Smooth muscle cell (in vitro differentiated cells): ENCODE measurements around the gene TRIM17. TPM values are rescaled to one million over a fixed set of nuclear protein-coding genes. Genes with fewer than 3 reads are reported as not detected.

ENCODE experiments used
- DNase-seq: peaks from one replicate; lab custom pipeline; 2025; ENCODE audit not compliant: unreplicated experiment; lab: John Stamatoyannopoulos, UW
- H2AFZ ChIP-seq: fragments of 200-600 bp; sonication (generic); 2 replicates; pipeline ENCODE4 v1.6.0; 2016; ENCODE audit warnings: antibody characterized with exemption, low read depth, mild to moderate bottlenecking
- H3F3A ChIP-seq: fragments of 200-600 bp; sonication (generic); 2 replicates; pipeline ENCODE4 v1.6.0; 2017; ENCODE audit warnings: antibody characterized with exemption, low read depth
- H3K27ac ChIP-seq: fragments of 200-600 bp; sonication (generic); 2 replicates; pipeline ENCODE4 v1.5.1; 2016; ENCODE audit warnings: low read depth, mild to moderate bottlenecking
- H3K27me3 ChIP-seq: fragments of 200-600 bp; sonication (generic); 2 replicates; pipeline ENCODE4 v1.6.1; 2016; ENCODE audit warnings: low read depth, mild to moderate bottlenecking
- H3K36me3 ChIP-seq: fragments of 200-600 bp; sonication (generic); 2 replicates; pipeline ENCODE4 v1.5.1; 2016; ENCODE audit warnings: low read depth
- H3K4me1 ChIP-seq: fragments of 200-600 bp; sonication (generic); 2 replicates; pipeline ENCODE4 v1.5.1; 2016; ENCODE audit warnings: low read depth
- H3K4me2 ChIP-seq: fragments of 200-600 bp; sonication (generic); 2 replicates; pipeline ENCODE4 v1.6.0; 2016; ENCODE audit warnings: mild to moderate bottlenecking
- H3K4me3 ChIP-seq: fragments of 200-600 bp; sonication (generic); 2 replicates; pipeline ENCODE4 v1.5.1; 2016; ENCODE audit warnings: mild to moderate bottlenecking
- H3K79me2 ChIP-seq: fragments of 200-600 bp; sonication (generic); 2 replicates; pipeline ENCODE4 v1.6.0; 2016; ENCODE audit warnings: low read depth, mild to moderate bottlenecking
- H3K9ac ChIP-seq: fragments of 200-600 bp; sonication (generic); 2 replicates; pipeline ENCODE4 v1.6.0; 2016; ENCODE audit warnings: low read depth
- H3K9me3 ChIP-seq: fragments of 200-600 bp; sonication (generic); replicated peaks from 2 replicates; pipeline ENCODE4 v1.5.1; 2016; ENCODE audit warnings: low read depth
- H4K20me1 ChIP-seq: fragments of 200-600 bp; sonication (generic); 2 replicates; pipeline ENCODE4 v1.6.0; 2016; ENCODE audit warnings: low read depth
- WGBS: methylation state at CpG from one replicate; pipeline ENCODE4 v1.1.7; 2016; ENCODE audit warnings: low lambda C conversion rate; 5-methylcytosine and 5-hydroxymethylcytosine counted together
- polyA plus RNA-seq: library from polyadenylated mRNA; unstranded; fragments of >200 nt; fragmentation: Nextera tagmentation; extraction: Ambion mirVana; gene quantifications from 2 replicates; pipeline ENCODE4 v1.2.1, GENCODE V29; 2016
- total RNA-seq: library from RNA; depleted of rRNA; stranded (reverse); fragments of >200 nt; gene quantifications from 2 replicates; pipeline ENCODE4 v1.2.3, GENCODE V29; 2014
- TF ChIP-seq, protein P1 (sequence below): fragments of 200-600 bp; sonication (generic); IDR thresholded peaks from 2 replicates; pipeline ENCODE4 v1.5.1; 2017; ENCODE audit warnings: borderline replicate concordance, mild to moderate bottlenecking, antibody characterized with exemption; ENCODE audit not compliant: insufficient read depth, poor library complexity, severe bottlenecking

Gene TRIM17
- total and polyA plus RNA-seq, 2 experiments from 2014 or later, result 1.5 to 1.6 TPM

DNA sequence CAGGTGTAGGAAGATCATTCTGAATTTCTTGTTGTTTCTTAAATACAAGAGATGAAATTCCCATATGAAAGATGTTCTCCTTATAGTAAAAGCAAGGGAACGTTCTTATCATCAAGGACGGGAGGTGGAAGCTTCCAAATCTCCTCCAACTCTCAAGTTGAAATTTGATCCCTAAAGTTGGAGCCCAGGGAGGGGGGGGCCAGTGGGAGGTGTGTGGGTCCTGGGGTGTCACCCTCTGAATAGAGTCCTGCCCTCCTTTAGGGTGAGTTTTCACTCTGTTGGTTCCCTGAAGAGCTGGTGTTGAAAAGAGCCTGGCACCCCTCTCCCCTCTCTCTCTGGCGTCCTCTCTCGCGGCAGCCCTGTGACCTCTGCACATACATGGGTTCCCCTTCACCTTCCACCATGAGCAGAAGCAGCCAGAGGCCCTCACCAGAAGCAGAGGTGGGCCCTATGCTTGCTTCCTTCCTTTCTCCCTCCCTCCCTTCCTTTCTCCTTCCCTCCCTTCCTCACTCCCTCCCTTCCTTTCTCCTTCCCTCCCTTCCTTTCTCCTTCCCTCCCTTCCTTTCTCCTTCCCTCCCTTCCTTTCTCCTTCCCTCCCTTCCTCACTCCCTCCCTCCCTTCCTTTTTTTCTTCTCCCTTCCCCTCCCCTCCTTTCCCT is 10.0 kb upstream of the TRIM17 start:
- TF ChIP-seq, protein P1, sequence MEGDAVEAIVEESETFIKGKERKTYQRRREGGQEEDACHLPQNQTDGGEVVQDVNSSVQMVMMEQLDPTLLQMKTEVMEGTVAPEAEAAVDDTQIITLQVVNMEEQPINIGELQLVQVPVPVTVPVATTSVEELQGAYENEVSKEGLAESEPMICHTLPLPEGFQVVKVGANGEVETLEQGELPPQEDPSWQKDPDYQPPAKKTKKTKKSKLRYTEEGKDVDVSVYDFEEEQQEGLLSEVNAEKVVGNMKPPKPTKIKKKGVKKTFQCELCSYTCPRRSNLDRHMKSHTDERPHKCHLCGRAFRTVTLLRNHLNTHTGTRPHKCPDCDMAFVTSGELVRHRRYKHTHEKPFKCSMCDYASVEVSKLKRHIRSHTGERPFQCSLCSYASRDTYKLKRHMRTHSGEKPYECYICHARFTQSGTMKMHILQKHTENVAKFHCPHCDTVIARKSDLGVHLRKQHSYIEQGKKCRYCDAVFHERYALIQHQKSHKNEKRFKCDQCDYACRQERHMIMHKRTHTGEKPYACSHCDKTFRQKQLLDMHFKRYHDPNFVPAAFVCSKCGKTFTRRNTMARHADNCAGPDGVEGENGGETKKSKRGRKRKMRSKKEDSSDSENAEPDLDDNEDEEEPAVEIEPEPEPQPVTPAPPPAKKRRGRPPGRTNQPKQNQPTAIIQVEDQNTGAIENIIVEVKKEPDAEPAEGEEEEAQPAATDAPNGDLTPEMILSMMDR, result no peak
- no peaks in the 10 kb centered on the region for H3K9me3 ChIP-seq
- H3K9ac ChIP-seq, result no peak overlapping the region
- no peaks in the 10 kb centered on the region for H3K79me2 ChIP-seq
- H4K20me1 ChIP-seq, result no peaks in the 10 kb centered on the region
- no peaks in the 10 kb centered on the region for H3F3A ChIP-seq
- 93% methylated on average over 5 of the region's 5 CpGs for WGBS
- DNase-seq, result no peak
- no peak overlapping the region for H3K4me2 ChIP-seq
- no peaks in the 10 kb centered on the region for H3K36me3 ChIP-seq
- H3K4me3 ChIP-seq, result no peak overlapping the region
- H3K4me1 ChIP-seq, result no peaks in the 10 kb centered on the region
- no peak overlapping the region for H3K27ac ChIP-seq
- no peaks in the 10 kb centered on the region for H3K27me3 ChIP-seq
- H2AFZ ChIP-seq, result no peak overlapping the region

DNA sequence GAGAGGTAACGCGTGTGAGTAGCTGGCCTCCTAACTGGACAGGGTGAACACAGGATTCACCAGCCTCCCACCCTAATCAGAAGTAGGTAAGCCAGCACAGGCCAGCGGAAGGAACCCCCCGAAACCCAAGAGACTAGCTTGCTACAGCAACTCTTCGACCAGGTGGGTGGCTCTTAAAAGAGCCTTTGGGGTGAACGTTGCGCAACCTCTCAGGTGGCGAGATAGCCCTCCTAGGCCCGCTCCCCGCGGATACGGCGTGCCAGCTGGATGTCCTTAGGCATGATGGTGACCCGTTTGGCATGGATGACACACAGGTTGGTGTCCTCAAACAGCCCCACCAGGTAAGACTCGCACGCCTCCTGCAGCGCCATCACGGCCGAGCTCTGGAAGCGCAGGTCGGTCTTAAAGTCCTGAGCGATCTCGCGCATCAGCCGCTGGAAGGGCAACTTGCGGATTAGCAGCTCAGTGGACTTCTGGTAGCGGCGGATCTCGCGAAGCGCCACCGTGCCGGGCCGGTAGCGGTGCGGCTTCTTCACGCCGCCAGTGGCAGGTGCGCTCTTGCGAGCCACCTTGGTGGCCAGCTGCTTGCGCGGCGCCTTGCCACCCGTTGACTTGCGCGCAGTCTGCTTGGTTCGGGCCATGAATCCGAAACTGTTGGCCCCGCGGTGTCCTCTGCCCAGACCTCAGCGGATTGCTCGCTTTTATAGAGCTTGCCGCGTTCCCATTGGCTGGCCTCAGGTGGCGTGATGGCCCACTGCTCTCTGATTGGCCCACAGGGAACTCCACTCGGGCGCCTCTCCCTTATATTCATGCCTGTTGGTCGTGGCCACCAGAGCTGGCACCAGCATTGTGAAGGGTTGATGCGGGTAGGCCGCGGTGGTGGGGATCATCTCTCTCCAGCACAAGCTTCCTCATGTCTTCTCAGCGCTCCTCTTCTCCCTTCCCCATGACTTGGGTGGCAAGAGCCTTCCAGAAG is 8.3 kb upstream of the TRIM17 start:
- Histone ChIP-seq H3F3A (no peaks in the 10 kb centered on the region), H3K79me2 (no peaks in the 10 kb centered on the region), H3K9me3 (no peaks in the 10 kb centered on the region), H3K9ac (no peak overlapping the region), H4K20me1 (no peaks in the 10 kb centered on the region), H3K36me3 (no peaks in the 10 kb centered on the region), H3K27me3 (no peaks in the 10 kb centered on the region), H2AFZ (no peak overlapping the region), H3K27ac (no peak overlapping the region), H3K4me3 (no peak overlapping the region), H3K4me1 (no peaks in the 10 kb centered on the region), H3K4me2 (no peak overlapping the region)
- 98% methylated on average over 62 of the region's 62 CpGs for WGBS
- DNase-seq, result no peak
- TF ChIP-seq, protein P1, result no peak

DNA sequence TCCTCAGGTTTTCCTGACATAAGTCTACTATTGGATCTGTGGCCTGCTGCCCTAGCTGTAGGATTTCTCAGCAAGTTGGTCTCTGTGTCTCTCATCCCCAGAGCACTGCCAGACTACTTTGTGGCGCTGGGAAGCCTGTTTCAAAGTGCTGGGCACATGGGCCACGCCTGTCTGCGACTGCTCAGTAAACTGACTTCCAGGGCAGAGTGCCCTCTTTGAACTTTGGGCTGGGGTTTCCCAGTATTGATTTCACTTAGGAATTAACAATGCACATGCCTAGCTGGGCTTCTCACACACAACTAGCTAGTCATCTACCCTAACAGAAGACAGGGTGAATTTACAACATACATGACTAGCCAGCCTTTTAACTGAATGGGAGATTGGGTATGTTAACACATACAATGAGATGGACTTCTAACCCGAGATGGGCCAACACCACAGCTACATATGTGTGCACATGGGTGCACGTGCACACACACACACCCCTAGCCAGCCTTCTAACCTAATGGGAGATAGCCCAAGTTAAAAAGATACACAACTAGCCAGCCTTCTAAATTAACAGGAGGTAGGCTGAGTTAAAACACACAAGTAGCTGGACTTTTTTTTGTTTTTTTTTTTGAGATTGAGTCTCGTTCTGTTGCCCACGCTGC is 6.9 kb upstream of the TRIM17 start:
- Histone ChIP-seq H3K9ac (no peak overlapping the region), H4K20me1 (no peaks in the 10 kb centered on the region), H3K27ac (no peak overlapping the region), H3K36me3 (no peaks in the 10 kb centered on the region), H3K4me2 (no peak overlapping the region), H3K27me3 (no peaks in the 10 kb centered on the region), H3K9me3 (no peaks in the 10 kb centered on the region), H3K4me3 (no peak overlapping the region), H3F3A (no peaks in the 10 kb centered on the region), H3K79me2 (no peaks in the 10 kb centered on the region), H3K4me1 (no peaks in the 10 kb centered on the region), H2AFZ (no peak overlapping the region)
- WGBS, result 93% methylated on average over 7 of the region's 7 CpGs
- TF ChIP-seq, protein P1, result no peak
- no peak for DNase-seq
